IPS-15b (cell line): Measurements from ENCODE around the gene PSMB5.

Source experiments
- H3K27me3 ChIP-seq: one replicate; pipeline ENCODE4 v1.6.1; 2013; ENCODE audit warnings: low read length; ENCODE audit not compliant: control insufficient read depth, insufficient read depth
- H3K36me3 ChIP-seq: one replicate; pipeline ENCODE4 v1.6.1; 2013; ENCODE audit warnings: low read length; ENCODE audit not compliant: control insufficient read depth, insufficient read depth
- H3K4me1 ChIP-seq: one replicate; pipeline ENCODE4 v1.6.1; 2013; ENCODE audit warnings: mild to moderate bottlenecking, low read length; ENCODE audit not compliant: control insufficient read depth, insufficient read depth
- H3K4me3 ChIP-seq: one replicate; pipeline ENCODE4 v1.5.1; 2013; ENCODE audit warnings: low read depth, low read length
- H3K9ac ChIP-seq: one replicate; pipeline ENCODE4 v1.6.1; 2013; ENCODE audit warnings: low read depth, mild to moderate bottlenecking, low read length
- H3K9me3 ChIP-seq: one replicate; pipeline ENCODE4 v1.6.1; 2013; ENCODE audit warnings: mild to moderate bottlenecking, low read length; ENCODE audit not compliant: control insufficient read depth, insufficient read depth

The PSMB5 gene

GRCh38 chr14:22978487-22978837 is 56.2 kb downstream of the PSMB5 start:
- peaks cover 25% of the 10 kb centered on the region for H3K4me1 ChIP-seq
- H3K36me3 ChIP-seq = peaks cover 10% of the 10 kb centered on the region
- H3K9ac ChIP-seq = no peak overlapping the region
- H3K9me3 ChIP-seq = no peaks in the 10 kb centered on the region
- H3K4me3 ChIP-seq = no peak overlapping the region
- H3K27me3 ChIP-seq = no peaks in the 10 kb centered on the region

- no peaks in the 10 kb centered on the region for H3K9me3 ChIP-seq
- H3K4me3 ChIP-seq = peak overlapping the region; percentile 33
- peaks cover 16% of the 10 kb centered on the region for H3K36me3 ChIP-seq
- H3K4me1 ChIP-seq = peaks cover 25% of the 10 kb centered on the region
- H3K27me3 ChIP-seq = no peaks in the 10 kb centered on the region
- H3K9ac ChIP-seq = peak overlapping the region; percentile 48
Measured at GRCh38 chr14:22977684-22978486, 56.8 kb downstream of the PSMB5 start.

GRCh38 chr14:22977434-22977683 is 57.3 kb downstream of the PSMB5 start:
- Histone ChIP-seq H3K27me3 (no peaks in the 10 kb centered on the region), H3K4me1 (peaks cover 25% of the 10 kb centered on the region), H3K4me3 (peak overlapping the region; percentile 23), H3K9ac (no peak overlapping the region), H3K36me3 (peaks cover 21% of the 10 kb centered on the region), H3K9me3 (no peaks in the 10 kb centered on the region)

- peaks cover 23% of the 10 kb centered on the region for H3K36me3 ChIP-seq
- H3K4me1 ChIP-seq = peaks cover 25% of the 10 kb centered on the region
- no peaks in the 10 kb centered on the region for H3K27me3 ChIP-seq
- no peaks in the 10 kb centered on the region for H3K9me3 ChIP-seq
- H3K9ac ChIP-seq = no peak overlapping the region
- peak overlapping the region; percentile 23 for H3K4me3 ChIP-seq
Measured at GRCh38 chr14:22976620-22977433, 57.9 kb downstream of the PSMB5 start.
